Stomach (tissue), 4 donors: ENCODE measurements around the gene ITIH1.

ENCODE experiments used
- EP300 ChIP-seq: sonication (generic); formaldehyde crosslinking; IDR thresholded peaks from one replicate; pipeline ENCODE4 v1.6.1; 2017; ENCODE audit warnings: antibody characterized with exemption
- POLR2A ChIP-seq, 4 donors: fragments of 450-650 bp; IDR thresholded peaks; one replicate each; pipeline ENCODE4 v1.6.1; 2016; ENCODE audit warnings: antibody characterized with exemption in 4 of 4, control low read depth in 2 of 4, mild to moderate bottlenecking in 1 of 4, moderate library complexity in 1 of 4
- POLR2AphosphoS5 ChIP-seq, 3 donors: sonication (generic); formaldehyde crosslinking; IDR thresholded peaks; one replicate each; pipeline ENCODE4 v1.6.1; 2016; ENCODE audit warnings: antibody characterized with exemption in 3 of 3
- TF ChIP-seq, protein P1 (sequence below), 7 experiments: fragments of 450-650 bp in 4 of 7; fragments of 200-600 bp in 3 of 7; sonication (generic) in 3 of 7; IDR thresholded peaks; one replicate each; pipeline ENCODE4 v1.5.1; 2016 to 2019; ENCODE audit warnings: antibody characterized with exemption in 7 of 7, control low read depth in 2 of 7, mild to moderate bottlenecking in 1 of 7

- TF ChIP-seq, protein P1, sequence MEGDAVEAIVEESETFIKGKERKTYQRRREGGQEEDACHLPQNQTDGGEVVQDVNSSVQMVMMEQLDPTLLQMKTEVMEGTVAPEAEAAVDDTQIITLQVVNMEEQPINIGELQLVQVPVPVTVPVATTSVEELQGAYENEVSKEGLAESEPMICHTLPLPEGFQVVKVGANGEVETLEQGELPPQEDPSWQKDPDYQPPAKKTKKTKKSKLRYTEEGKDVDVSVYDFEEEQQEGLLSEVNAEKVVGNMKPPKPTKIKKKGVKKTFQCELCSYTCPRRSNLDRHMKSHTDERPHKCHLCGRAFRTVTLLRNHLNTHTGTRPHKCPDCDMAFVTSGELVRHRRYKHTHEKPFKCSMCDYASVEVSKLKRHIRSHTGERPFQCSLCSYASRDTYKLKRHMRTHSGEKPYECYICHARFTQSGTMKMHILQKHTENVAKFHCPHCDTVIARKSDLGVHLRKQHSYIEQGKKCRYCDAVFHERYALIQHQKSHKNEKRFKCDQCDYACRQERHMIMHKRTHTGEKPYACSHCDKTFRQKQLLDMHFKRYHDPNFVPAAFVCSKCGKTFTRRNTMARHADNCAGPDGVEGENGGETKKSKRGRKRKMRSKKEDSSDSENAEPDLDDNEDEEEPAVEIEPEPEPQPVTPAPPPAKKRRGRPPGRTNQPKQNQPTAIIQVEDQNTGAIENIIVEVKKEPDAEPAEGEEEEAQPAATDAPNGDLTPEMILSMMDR (IDR thresholded peaks at IDR 0.05), result no peak
- TF ChIP-seq POLR2A (IDR thresholded peaks at IDR 0.05) (no peak), EP300 (no peak), POLR2AphosphoS5 (IDR thresholded peaks at IDR 0.05) (no peak)
These were observed 46.6 kb downstream of the ITIH1 start for GRCh38 chr3:52824037-52824436.
